Neural progenitor cell (in vitro differentiated cells): ENCODE results near the gene CCDC78.

Experiments used
- EZH2 ChIP-seq: fragments of 200-600 bp; sonication (generic); IDR thresholded peaks from 2 replicates; pipeline ENCODE4 v1.6.1; 2017; ENCODE audit warnings: antibody characterized with exemption, mild to moderate bottlenecking, moderate library complexity
- EZH2phosphoT487 ChIP-seq: fragments of 200-600 bp; sonication (generic); IDR thresholded peaks from 2 replicates; pipeline ENCODE4 v1.6.1; 2017; ENCODE audit warnings: antibody characterized with exemption
- TF ChIP-seq, protein P1 (sequence below): fragments of 200-600 bp; sonication (generic); IDR thresholded peaks from 2 replicates; pipeline ENCODE4 v1.5.1; 2017; ENCODE audit warnings: antibody characterized with exemption, mild to moderate bottlenecking

DNA sequence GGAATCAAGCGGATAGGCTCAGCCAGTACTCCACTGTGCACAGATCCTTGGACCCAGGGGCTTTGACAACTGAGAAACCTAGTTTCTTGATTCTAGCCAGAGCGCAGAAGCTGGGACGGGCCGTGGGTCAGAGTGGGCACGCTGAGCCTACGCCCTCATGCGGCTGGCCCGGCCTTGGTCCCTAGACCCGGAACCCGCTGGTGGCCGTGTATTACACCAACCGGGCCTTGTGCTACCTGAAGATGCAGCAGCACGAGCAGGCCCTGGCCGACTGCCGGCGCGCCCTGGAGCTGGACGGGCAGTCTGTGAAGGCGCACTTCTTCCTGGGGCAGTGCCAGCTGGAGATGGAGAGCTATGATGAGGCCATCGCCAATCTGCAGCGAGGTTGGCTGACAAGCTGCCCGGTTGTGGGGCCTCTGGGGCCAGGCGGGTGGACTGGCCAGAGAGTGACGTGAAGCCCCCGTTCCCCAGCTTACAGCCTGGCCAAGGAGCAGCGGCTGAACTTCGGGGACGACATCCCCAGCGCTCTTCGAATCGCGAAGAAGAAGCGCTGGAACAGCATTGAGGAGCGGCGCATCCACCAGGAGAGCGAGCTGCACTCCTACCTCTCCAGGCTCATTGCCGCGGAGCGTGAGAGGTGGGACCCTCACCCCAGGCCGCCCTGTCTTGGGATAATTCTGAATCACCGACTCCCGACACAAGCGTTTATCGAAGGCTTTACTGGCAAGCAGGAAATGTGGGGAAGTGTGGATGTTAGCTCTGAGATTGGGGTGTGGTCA, 45.1 kb downstream of the CCDC78 start:
- TF ChIP-seq, protein P1, sequence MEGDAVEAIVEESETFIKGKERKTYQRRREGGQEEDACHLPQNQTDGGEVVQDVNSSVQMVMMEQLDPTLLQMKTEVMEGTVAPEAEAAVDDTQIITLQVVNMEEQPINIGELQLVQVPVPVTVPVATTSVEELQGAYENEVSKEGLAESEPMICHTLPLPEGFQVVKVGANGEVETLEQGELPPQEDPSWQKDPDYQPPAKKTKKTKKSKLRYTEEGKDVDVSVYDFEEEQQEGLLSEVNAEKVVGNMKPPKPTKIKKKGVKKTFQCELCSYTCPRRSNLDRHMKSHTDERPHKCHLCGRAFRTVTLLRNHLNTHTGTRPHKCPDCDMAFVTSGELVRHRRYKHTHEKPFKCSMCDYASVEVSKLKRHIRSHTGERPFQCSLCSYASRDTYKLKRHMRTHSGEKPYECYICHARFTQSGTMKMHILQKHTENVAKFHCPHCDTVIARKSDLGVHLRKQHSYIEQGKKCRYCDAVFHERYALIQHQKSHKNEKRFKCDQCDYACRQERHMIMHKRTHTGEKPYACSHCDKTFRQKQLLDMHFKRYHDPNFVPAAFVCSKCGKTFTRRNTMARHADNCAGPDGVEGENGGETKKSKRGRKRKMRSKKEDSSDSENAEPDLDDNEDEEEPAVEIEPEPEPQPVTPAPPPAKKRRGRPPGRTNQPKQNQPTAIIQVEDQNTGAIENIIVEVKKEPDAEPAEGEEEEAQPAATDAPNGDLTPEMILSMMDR, result peak; percentile 26
- TF ChIP-seq EZH2 (no peak), EZH2phosphoT487 (no peak)
